Measurements from ENCODE around the gene RXRG.

DNA sequence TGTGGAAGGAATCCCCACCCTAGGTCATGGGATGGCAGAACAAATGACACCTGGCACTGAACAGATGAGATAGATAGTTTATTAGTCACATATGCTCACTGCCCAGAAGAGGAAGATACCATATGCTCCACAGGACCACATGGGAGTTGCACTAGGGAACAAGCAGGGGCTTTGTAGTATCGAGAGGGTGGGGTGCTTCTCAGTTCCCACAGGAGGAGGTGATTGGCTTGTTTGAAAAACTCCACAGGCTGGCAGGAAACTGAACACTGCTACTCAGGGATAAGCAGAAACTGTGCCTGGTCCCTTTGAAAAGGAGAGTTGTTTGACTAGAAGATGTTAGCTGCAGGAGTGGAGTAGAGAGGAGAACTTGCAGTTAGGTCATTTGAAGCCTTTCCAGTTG, 31.9 kb upstream of the RXRG start:
- TF ChIP-seq CTCF (conservative IDR thresholded peaks at IDR 0.05 in 1 of 2, IDR thresholded peaks at IDR 0.05 in 1 of 2; ENCODE audit: low read depth in 1 of 2, low read length in 2 of 2), result no peak
- no peak for TF ChIP-seq EZH2 (IDR thresholded peaks at IDR 0.05; ENCODE audit: low read length, missing control alignments)

All from fibroblast of lung (primary cell).